GM23248 (cell line): ENCODE results near the gene MPG.

ENCODE experiments used
- EZH2 ChIP-seq: fragments of 200-600 bp; sonication (generic); IDR thresholded peaks from 2 replicates; pipeline ENCODE4 v1.6.1; 2018; ENCODE audit warnings: antibody characterized with exemption, mild to moderate bottlenecking; ENCODE audit not compliant: insufficient read depth, poor library complexity, severe bottlenecking
- EZH2phosphoT487 ChIP-seq: fragments of 200-600 bp; sonication (generic); IDR thresholded peaks from 2 replicates; pipeline ENCODE4 v1.6.1; 2018; ENCODE audit warnings: antibody characterized with exemption, moderate library complexity, mild to moderate bottlenecking, low read depth; ENCODE audit not compliant: insufficient read depth

DNA sequence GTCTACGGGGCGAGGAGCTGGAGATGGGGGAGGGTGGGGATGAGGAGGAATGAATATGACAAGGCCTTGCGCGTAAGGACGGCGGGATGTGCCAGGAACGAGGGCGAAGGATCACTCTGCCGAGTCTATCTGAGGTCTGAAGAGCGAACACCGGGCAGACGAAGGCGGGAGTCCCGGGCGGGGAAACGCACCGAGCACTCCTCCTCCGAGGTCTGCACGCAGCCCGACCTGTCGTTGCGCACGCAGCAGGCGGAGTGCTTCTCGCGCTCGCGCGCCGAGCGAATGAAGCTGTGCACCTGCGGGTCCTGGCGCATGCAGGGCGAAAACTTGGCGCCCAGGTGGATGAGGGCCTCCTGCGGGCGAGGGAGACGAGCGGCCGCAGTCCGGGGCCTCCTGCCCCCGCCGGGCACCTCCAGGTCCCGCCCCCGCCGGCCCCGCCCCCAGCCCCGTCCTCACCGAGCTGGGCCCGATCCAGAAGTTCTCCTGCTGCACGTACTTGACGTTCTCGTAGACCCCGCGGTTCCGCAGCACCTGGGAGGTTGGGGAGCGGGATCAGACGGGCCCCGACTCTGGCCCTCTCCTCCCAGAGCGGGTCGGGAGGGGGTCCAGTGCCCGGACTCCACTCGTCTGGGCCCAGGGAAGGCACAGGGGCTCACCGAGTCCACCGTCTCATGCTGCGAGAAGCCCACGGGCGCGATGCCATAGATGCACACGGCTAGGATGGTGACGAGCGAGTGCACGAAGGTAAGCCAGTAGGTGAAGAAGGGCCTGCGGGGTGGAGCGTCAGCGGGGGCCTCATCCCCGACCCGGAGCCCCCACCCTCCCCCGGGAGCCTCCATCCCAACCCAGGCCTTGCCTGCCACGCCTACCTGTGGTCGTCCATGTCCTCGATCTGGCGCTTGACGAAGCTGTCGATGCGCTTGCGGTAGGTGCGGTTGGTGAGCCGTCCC is 16.8 kb upstream of the MPG start:
- no peak for TF ChIP-seq EZH2phosphoT487
- no peak for TF ChIP-seq EZH2
